Naive B cell (primary cell): Measurements from ENCODE around the gene GTF2I. TPM values are rescaled to one million over a fixed set of nuclear protein-coding genes. Genes with fewer than 3 reads are reported as not detected.
"Not testable (repeated sequence)": the region's sequence is repeated elsewhere in the genome, so short reads cannot be mapped to it uniquely, and the experiment has no call there.

Source experiments
- ATAC-seq, 2 donors: fragments of 150-1000 bp; cut with Tn5 transposase; 2 replicates each; pipeline ENCODE4 v1.10.0; 2021; ENCODE audit warnings: low read depth in 2 of 2, mild to moderate bottlenecking in 2 of 2, moderate library complexity in 2 of 2
- DNase-seq: peaks from one replicate; pipeline ENCODE4 v3.0.0; 2022
- H3K27ac Mint-ChIP-seq, 6 donors: one replicate each; pipeline ENCODE4 v1.8.0; 2020 to 2022; ENCODE audit warnings: mild to moderate bottlenecking in 6 of 6, mixed read lengths in 6 of 6, moderate library complexity in 5 of 6, inconsistent platforms in 2 of 6
- H3K27me3 Mint-ChIP-seq, 3 donors: one replicate each; pipeline ENCODE4 v1.8.0; 2021 to 2022; ENCODE audit warnings: mixed read lengths in 3 of 3, mild to moderate bottlenecking in 1 of 3
- H3K36me3 Mint-ChIP-seq, 2 donors: one replicate each; pipeline ENCODE4 v1.8.0; 2020 to 2022; ENCODE audit warnings: mixed read lengths in 2 of 2, inconsistent platforms in 1 of 2, mild to moderate bottlenecking in 1 of 2
- H3K4me1 Mint-ChIP-seq, 3 donors: one replicate each; pipeline ENCODE4 v1.8.0; 2020 to 2022; ENCODE audit warnings: mixed read lengths in 3 of 3, inconsistent platforms in 1 of 3, mild to moderate bottlenecking in 1 of 3, moderate library complexity in 1 of 3
- H3K4me3 Mint-ChIP-seq, 8 donors: one replicate each; pipeline ENCODE4 v1.8.0; 2020 to 2022; ENCODE audit warnings: mild to moderate bottlenecking in 8 of 8, mixed read lengths in 8 of 8, moderate library complexity in 8 of 8, inconsistent platforms in 2 of 8
- H3K9me3 Mint-ChIP-seq, 7 donors: one replicate each; pipeline ENCODE4 v1.8.0; 2020 to 2022; ENCODE audit warnings: mixed read lengths in 7 of 7, mild to moderate bottlenecking in 5 of 7, inconsistent platforms in 2 of 7, moderate library complexity in 1 of 7
- polyA plus RNA-seq, 6 donors: library from polyadenylated mRNA; unstranded; fragments of 300-500 nt; fragmentation: Illumina TruSeq; gene quantifications; one replicate each; pipeline ENCODE4 v1.2.3, GENCODE V29; 2021; ENCODE audit warnings: low read depth in 6 of 6

Gene GTF2I
- polyA plus RNA-seq, 6 donors from 2014 or later, result 40.8 to 110 (median 85.1) TPM

DNA sequence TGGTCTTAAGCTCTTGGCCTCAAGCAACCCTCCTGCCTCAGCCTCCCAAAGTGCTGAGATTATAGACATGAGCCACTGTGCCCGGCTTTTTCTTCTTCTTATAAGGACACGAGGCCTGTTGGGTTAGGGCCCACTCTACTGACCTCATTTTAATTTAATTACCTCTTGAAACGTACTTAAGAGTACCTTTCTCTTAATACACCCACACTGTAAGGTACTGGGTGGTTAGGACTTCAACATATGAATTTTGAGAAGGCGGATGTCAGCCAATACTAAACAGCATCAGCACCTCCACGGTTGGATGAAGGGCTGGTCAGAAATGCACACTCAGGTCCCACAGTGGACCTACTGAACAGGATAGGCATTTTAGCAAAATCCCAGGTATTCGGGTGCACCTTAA is 124.2 kb downstream of the GTF2I start:
- not testable (repeated sequence) for H3K4me3 Mint-ChIP-seq, ATAC-seq, H3K27ac Mint-ChIP-seq, H3K9me3 Mint-ChIP-seq, DNase-seq, H3K36me3 Mint-ChIP-seq, H3K27me3 Mint-ChIP-seq, H3K4me1 Mint-ChIP-seq

DNA sequence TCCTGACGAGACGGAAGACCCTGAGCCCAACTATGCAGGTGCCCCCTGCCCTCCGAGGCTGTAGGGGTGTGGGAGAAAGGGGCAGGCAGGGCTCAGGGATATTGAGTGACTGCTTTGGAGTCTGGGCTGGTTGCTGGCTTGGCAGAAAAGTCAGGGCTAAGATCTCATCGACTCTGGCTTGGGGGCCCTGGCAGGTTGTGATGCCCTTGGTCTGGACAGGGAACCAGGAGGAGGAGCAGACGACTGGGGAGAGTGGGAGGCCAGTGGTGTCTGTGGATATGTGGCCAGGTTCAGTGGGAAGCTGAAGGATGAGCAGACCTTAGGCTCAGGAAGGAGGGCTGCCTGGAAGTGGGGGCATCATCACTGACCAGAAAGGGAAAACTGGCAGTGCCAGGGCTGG is 126.1 kb downstream of the GTF2I start:
- DNase-seq, H3K36me3 Mint-ChIP-seq, H3K4me1 Mint-ChIP-seq, ATAC-seq, H3K9me3 Mint-ChIP-seq, H3K27ac Mint-ChIP-seq, H3K27me3 Mint-ChIP-seq: not testable (repeated sequence)
- H3K4me3 Mint-ChIP-seq, result peak overlapping the region in 1 of 8 donors; percentile 44

DNA sequence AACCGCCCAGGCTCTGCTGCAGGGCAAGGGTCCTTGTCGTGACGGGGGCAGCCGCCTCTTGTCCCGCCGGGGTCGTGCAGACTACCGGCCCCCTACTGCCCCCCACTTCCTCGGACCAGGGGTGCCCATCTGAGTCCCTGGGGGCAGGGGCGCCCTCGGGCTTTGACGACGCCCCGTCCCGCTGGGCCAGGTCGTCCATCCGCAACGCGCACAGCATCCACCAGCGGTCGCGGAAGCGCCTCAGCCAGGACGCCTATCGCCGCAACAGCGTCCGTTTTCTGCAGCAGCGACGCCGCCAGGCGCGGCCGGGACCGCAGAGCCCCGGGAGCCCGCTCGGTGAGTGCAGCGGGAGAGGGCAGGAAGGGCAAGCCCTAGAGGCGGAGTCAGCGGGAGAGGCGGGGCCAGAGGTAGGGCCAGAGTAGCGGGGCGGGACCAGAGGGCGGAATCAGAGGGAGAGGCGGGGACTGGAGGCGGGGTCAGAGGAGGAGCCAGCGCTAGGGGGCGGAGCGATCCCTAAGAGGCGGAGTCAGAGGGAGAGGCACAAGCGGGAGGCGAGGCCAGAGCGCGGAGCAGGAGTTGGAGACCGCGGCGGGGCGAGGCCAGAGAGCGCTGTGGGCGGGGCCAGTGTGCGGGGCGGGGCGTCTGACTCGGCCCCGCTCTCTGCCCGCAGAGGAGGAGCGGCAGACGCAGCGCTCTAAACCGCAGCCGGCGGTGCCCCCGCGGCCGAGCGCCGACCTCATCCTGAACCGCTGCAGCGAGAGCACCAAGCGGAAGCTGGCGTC is 131.0 kb downstream of the GTF2I start:
- H3K9me3 Mint-ChIP-seq, H3K27me3 Mint-ChIP-seq, H3K36me3 Mint-ChIP-seq, H3K4me1 Mint-ChIP-seq: not testable (repeated sequence)
- DNase-seq, result peak; percentile 97
- peak; percentile 81 to 84 for ATAC-seq
- H3K4me3 Mint-ChIP-seq, result peak overlapping the region in 7 of 8 donors; percentile 34 to 75 (median 63)
- H3K27ac Mint-ChIP-seq, result peak overlapping the region in 1 of 6 donors; percentile 53

DNA sequence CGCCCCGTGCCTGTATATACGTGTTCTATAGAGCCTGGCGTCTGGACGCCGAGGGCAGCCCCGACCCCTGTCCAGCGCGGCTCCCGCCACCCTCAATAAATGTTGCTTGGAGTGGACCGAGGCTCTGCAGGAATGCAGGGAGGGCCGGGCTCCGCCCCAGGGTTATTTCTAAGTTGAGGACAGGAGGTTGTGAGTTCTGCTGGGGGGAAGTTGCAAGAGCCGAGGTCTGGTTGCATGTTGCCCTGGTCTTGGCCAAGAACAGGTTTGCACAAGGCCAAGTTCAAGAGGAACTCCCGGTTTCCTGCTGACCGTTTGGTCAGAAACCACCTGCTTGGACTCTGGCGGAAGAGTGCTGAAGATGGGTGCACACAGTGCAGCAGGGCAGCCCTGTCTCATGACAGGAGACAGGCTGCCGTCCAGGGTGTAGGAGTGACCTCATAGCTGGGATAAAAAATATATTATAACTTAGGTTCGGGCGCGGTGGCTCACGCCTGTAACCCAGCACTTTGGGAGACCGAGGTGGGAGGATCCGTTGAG is 131.8 kb downstream of the GTF2I start:
- not testable (repeated sequence) for H3K27me3 Mint-ChIP-seq, DNase-seq, H3K4me1 Mint-ChIP-seq, H3K36me3 Mint-ChIP-seq, H3K9me3 Mint-ChIP-seq, H3K4me3 Mint-ChIP-seq
- H3K27ac Mint-ChIP-seq, result peak overlapping the region in 1 of 6 donors; percentile 88
- peak; percentile 6 to 10 for ATAC-seq

DNA sequence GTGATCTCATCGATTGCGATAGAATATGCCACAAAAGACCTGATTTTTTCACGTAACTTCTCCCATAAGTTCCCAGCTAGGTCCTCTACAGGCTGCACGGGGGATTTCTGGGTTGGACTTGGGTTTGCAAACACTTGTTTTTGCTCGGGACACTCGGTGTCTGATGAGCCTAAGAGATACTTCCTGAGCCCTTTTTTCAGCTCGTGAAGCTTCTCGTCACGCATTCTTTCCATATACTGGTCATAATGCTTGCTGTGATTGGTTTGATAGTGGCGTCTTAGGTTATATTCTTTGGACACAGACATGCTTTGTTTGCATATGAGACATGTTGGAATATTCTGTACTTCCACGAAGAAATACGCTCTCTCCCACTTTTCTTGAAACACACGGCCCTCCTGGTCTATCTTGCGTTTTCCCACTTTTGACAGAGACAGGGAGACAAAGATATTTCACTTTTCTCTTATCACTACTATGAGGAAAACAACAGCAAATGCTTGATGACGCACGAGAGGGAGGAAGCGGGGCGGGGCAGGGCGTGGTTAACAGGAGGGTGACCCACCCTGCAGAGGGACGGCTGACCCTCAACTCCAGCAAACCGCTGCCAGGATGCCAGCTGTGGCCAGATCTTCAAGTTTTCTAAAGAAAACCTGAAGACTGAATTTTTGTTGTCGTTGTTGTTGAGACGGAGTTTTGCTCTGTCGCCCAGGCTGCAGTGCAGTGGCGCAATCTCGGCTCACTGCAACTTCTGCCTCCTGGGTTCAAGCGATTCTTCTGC is 140.5 kb downstream of the GTF2I start:
- not testable (repeated sequence) for H3K36me3 Mint-ChIP-seq, H3K4me3 Mint-ChIP-seq, H3K27ac Mint-ChIP-seq, H3K9me3 Mint-ChIP-seq, DNase-seq, ATAC-seq, H3K4me1 Mint-ChIP-seq, H3K27me3 Mint-ChIP-seq

DNA sequence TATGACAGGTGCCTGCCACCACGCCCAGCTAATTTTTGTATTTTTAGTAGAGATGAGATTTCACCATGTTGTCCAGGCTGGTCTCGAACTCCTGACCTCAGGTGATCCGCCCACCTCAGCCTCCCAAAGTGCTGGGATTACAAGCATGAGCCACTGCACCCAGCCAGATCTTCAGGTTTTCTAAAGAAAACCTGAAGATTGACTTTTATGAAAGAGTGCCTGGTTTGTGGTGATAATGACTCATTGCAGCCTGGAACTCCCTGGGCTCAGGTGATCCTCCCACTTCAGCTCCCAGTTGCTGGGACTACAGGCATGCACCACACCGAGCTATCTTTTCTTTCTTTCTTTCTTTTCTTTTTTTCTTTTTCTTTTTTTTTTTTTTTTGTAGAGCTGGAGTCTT is 141.1 kb downstream of the GTF2I start:
- not testable (repeated sequence) for DNase-seq, H3K9me3 Mint-ChIP-seq, H3K4me3 Mint-ChIP-seq, H3K27me3 Mint-ChIP-seq, H3K27ac Mint-ChIP-seq, H3K4me1 Mint-ChIP-seq, H3K36me3 Mint-ChIP-seq, ATAC-seq

Other genes starting within 250 kb of the GTF2I start
- gene GTF2IRD1, start 203.8 kb upstream of the GTF2I start, polyA plus RNA-seq, result under 1 TPM in 1 of 6 donors, not detected in 5; 0.29 TPM
- gene NCF1, start 116.3 kb downstream of the GTF2I start, polyA plus RNA-seq, result 100 to 1,000 TPM; 301 to 589 (median 335) TPM
- 10 to 100 TPM; 27.6 to 34.6 (median 32.8) TPM for gene GTF2IRD2, start 193.9 kb downstream of the GTF2I start, polyA plus RNA-seq